ENCODE measurements around the gene SLC6A8. TPM values are rescaled to one million over a fixed set of nuclear protein-coding genes. Genes with fewer than 3 reads are reported as not detected.

Gene SLC6A8
- total and polyA plus RNA-seq, 2 experiments from 2014 or later = 29.0 to 35.8 TPM

GRCh38 chrX:153648358-153649177 is 39.2 kb upstream of the SLC6A8 start:
- DNase-seq (ENCODE audit: low read depth in 1 of 2, low spot score in 1 of 2) = no peak
- Histone ChIP-seq H3K36me3 (no peaks in the 10 kb centered on the region), H3K9me3 (ENCODE audit: low read depth) (no peaks in the 10 kb centered on the region), H3K27ac (no peak overlapping the region), H3K4me1 (ENCODE audit: low read depth) (no peaks in the 10 kb centered on the region), H3K27me3 (peaks cover 45% of the 10 kb centered on the region), H3K4me3 (no peak overlapping the region)
- TF ChIP-seq CTCF (IDR thresholded peaks at IDR 0.05; ENCODE audit: low read depth, low read length) = no peak

GRCh38 chrX:153649178-153649914 is 38.4 kb upstream of the SLC6A8 start:
- H3K27ac ChIP-seq = no peak overlapping the region
- no peaks in the 10 kb centered on the region for H3K9me3 ChIP-seq (ENCODE audit: low read depth)
- peak; percentile 21 to 48 for DNase-seq (ENCODE audit: low read depth in 1 of 2, low spot score in 1 of 2)
- no peak overlapping the region for H3K4me3 ChIP-seq
- H3K27me3 ChIP-seq = peaks cover 40% of the 10 kb centered on the region
- H3K36me3 ChIP-seq = no peaks in the 10 kb centered on the region
- H3K4me1 ChIP-seq (ENCODE audit: low read depth) = no peaks in the 10 kb centered on the region
- TF ChIP-seq CTCF (IDR thresholded peaks at IDR 0.05; ENCODE audit: low read depth, low read length) = peak; percentile 29

GRCh38 chrX:153649915-153650782 is 37.6 kb upstream of the SLC6A8 start:
- Histone ChIP-seq H3K36me3 (no peaks in the 10 kb centered on the region), H3K9me3 (ENCODE audit: low read depth) (no peaks in the 10 kb centered on the region), H3K27ac (no peak overlapping the region), H3K27me3 (peaks cover 32% of the 10 kb centered on the region), H3K4me1 (ENCODE audit: low read depth) (no peaks in the 10 kb centered on the region), H3K4me3 (no peak overlapping the region)
- no peak for DNase-seq (ENCODE audit: low read depth in 1 of 2, low spot score in 1 of 2)
- no peak for TF ChIP-seq CTCF (IDR thresholded peaks at IDR 0.05; ENCODE audit: low read depth, low read length)

GRCh38 chrX:153650959-153651358 is 36.8 kb upstream of the SLC6A8 start:
- no peaks in the 10 kb centered on the region for H3K4me1 ChIP-seq (ENCODE audit: low read depth)
- H3K27ac ChIP-seq = no peak overlapping the region
- H3K9me3 ChIP-seq (ENCODE audit: low read depth) = no peaks in the 10 kb centered on the region
- DNase-seq (ENCODE audit: low read depth in 1 of 2, low spot score in 1 of 2) = no peak
- no peak for TF ChIP-seq CTCF (IDR thresholded peaks at IDR 0.05; ENCODE audit: low read depth, low read length)
- peaks cover 25% of the 10 kb centered on the region for H3K27me3 ChIP-seq
- no peaks in the 10 kb centered on the region for H3K36me3 ChIP-seq
- H3K4me3 ChIP-seq = no peak overlapping the region

- H3K9me3 ChIP-seq (ENCODE audit: low read depth) = no peaks in the 10 kb centered on the region
- DNase-seq (ENCODE audit: low read depth in 1 of 2, low spot score in 1 of 2) = no peak
- H3K36me3 ChIP-seq = no peaks in the 10 kb centered on the region
- H3K27ac ChIP-seq = no peak overlapping the region
- peaks cover 22% of the 10 kb centered on the region for H3K27me3 ChIP-seq
- no peak overlapping the region for H3K4me3 ChIP-seq
- TF ChIP-seq CTCF (IDR thresholded peaks at IDR 0.05; ENCODE audit: low read depth, low read length) = peak; percentile 18
- H3K4me1 ChIP-seq (ENCODE audit: low read depth) = no peaks in the 10 kb centered on the region
Observed at GRCh38 chrX:153651540-153652079, 36.1 kb upstream of the SLC6A8 start.
